GM19099 (cell line): ENCODE data around the gene PTPN9.

Experiments
- POLR2A ChIP-seq: IDR thresholded peaks from 3 replicates; pipeline ENCODE4 v1.6.1; 2011; ENCODE audit warnings: low read depth; ENCODE audit not compliant: insufficient read length; ENCODE audit errors: extremely low read depth

PTPN9 gene

DNA sequence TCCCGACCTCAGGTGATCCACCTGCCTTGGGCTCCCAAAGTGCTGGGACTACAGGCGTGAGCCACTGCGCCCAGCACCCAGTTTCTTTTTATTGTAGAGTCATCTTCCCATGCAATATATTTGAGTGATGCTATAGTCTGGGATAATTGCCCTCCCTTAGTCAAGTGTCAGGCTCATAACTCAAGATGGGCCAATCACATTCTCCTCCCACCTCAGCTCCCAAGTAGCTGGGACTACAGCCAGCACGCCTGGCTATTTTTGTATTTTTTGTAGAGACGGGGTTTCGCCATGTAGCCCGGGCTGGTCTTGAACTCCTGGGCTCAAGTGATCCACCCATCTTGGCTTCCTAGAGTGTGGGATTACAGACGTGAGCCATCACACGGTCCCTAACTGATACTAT, 15.2 kb upstream of the PTPN9 start:
- TF ChIP-seq POLR2A, result no peak

DNA sequence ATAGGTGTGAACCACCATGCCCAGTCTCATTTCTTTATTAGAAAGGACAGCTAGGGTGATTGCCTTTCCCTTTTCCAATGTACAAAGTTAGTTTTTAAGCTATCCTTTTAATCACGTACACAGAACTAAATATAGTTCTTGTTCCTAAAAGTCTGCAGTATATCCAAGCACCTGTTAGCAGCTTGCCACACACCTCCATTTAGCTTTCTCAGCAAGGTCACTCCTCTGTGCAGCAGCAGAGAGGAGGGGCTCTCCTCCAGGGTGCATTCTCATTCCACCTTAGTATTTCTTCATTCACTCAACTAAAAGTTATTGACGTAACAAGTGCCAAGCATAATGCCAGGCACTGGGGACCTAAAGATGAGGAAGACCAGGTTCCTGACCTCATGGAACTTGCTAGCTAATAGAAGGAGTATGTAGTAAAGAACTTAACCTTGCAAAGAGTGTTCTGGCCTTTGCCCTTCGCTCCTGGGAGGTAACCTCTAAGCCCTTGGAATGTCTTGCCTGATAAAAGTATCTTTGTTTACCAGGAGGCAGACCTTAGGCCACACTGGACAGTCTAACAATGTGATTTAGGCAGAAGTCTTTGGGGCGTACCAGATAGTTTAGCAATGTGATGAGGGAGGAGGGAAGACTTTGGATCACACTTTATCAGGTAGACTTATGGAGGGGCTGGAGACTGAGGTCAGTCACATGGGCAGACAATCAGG, 12.7 kb upstream of the PTPN9 start:
- TF ChIP-seq POLR2A, result no peak

DNA sequence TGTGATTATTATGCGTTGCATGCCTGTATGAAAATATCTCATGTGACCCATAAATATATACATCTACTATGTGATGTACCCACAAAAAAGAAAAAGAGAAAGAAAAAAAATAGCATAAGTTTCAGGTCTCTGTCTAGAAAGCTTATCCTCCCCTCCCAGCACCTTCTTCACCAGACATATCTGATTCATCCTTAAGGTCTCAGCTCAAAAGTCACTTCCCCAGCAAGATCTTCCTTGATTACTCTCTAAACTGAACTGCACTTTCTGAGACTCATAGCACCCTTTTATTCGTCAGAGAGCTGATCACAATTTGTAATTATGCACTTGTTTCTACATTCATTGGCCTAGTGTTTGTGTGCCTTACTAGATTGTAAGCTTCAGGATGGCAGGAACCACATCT, 11.1 kb upstream of the PTPN9 start:
- no peak for TF ChIP-seq POLR2A

DNA sequence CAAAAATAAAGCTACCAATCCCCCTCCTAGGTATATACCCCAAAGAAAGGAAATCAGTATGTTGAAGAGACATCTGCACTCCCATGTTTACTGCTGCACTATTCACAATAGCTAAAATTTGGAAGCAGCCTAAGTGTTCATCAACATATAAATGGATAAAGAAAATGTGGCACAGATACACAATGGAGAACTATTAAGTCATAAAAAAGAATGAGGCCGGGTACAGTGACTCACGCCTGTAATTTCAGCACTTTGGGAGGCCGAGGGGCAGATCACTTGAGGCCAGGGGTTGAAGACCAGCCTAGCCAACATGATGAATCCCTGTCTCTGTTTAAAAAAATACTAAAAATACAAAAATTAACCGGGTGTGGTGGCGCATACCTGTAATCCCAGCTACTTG, 10.0 kb upstream of the PTPN9 start:
- no peak for TF ChIP-seq POLR2A

DNA sequence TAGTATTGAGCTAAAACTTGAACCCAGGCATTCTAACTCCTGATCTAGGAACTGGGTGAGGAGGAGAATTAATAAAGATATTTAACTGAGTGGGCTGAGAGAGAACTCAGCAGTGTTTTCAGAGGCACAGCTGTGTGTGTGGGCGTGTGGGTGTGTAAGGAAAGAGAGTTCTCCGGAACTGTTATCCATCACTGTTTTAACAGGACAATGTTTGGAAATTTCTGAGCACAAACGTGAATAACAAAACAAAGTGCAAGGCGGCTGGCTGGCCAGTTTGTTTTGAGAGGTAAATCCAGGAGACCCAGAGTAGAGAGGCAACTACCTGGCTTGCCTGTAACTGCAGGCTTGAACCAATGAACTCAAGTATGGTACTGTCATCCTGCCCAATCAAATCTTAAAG, 5.0 kb upstream of the PTPN9 start:
- TF ChIP-seq POLR2A, result no peak

DNA sequence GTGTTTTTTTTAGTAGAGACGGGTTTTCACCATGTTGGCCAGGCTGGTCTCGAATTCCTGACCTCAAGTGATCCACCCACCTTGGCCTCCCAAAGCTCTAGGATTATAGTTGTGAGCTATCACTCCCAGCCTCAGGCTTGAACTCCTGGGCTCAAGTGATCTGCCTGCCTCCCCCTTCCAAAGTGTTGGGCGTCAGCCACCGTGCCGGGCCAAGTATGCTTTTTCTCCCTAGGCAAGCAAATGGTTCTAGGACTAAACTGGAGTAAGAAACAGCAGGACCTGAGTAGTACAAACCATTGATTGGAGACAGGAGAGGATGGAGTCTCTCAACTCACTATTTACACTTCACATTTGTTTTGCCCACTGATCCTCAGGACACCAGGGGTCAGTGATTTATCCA, 4.6 kb upstream of the PTPN9 start:
- TF ChIP-seq POLR2A, result no peak

DNA sequence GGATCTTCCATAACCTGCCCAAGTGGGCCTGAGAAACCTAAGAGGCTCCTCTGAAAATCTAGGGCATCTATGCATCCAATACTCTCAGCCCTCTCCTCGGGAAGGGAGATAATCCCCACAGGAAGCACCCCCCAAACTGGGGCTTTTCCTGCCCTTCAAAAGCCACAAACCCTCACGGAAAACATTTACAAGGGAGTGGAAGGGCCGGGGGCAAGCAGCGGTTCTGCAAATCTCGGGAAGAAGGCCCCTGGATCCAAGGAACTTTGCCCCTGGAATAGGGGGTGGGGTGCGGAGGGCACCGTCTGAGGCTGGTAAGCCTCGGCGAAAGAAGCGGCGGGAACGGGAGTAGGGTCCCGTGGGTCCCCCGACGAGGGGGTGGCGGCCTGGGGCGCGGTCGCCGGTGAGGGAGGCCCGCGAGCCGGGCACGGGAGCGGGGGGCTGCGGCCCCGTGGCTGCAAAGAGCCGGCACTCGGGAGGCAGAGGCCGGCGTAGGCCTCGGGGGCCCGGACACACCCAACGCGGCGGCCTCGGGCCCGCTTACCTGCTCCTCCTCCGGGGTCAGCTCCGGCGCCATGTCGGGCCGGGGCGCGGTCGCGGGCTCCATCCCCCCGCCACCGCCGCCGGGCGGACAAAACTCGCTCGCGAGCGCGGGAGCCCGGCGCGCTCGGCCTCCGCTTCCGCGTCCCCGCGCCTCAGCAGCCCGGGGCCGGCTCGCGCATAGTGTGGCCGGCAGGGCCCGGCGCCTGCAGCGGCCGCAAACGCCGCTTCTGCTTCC, 755 bp downstream of the PTPN9 start:
- TF ChIP-seq POLR2A, result peak; percentile 33

DNA sequence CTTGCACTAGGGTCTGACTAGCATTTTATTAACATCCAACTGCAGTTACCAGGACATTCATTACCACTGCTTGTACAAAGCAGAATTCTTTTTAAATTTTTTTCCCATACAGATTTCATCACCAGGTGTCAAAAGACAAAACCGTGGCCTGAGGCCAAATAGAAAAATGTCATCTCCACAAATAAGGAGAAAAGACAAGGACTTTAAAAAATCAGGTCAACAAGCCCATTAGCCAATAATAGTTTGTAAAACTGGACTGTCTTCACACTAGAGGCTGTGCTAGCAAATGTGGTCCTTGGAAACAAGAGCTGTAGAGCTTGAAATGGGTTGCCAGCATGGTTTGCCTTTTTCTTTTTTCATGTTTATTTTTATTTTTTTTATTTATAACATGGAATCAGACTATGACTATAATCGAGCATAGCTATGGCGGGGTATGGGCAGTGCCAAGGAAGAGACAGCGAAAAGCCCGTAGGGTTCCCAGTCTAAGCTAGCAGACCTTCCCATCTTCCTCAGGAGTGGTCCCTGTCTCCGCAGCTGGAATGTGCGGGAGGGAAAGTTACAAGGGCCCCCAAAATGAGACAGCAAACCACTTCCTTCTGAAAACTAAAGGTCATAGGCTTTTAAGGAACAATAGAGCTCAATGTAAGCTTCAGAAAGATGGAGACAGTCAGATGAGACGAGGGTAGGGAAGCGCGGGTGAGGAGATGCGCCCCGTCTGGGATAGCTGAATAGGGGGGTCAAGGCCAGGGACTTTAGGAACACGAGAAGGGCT, 1.5 kb downstream of the PTPN9 start:
- peak; percentile 20 for TF ChIP-seq POLR2A

DNA sequence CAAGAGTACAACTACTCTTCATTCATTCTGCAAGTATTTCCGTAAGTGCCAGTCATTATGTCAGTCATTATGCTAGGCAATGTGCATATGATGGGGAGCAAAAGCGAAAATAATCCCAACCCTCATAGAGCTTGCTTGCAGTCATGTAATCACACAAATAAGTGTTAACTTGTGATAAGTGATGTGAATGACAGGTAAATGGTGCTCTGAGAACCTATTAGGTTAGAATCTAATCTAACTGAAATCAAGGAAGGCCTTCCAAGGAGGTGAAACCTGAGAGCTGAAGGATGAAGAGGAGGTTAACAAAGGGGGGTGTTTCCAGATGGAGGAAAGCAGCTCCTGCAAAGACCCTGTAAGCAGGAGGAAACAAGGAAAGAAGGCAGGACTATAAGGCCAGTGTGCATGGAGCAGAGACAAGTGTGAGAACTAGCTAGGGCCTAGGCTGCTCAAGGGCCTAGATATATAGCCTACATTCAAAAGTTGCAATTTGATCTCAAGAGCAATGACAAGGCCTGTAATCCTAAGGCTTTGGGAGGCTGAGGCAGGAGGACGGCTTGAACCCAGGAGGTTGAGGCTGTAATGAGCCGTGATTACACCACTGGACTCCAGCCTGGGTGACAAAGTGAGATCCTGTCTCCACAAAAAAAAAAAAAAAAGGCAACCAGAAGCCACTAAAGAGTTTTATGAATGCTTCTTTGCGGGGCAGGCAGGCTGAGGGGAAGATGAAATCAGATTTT, 5.3 kb downstream of the PTPN9 start:
- TF ChIP-seq POLR2A, result no peak

DNA sequence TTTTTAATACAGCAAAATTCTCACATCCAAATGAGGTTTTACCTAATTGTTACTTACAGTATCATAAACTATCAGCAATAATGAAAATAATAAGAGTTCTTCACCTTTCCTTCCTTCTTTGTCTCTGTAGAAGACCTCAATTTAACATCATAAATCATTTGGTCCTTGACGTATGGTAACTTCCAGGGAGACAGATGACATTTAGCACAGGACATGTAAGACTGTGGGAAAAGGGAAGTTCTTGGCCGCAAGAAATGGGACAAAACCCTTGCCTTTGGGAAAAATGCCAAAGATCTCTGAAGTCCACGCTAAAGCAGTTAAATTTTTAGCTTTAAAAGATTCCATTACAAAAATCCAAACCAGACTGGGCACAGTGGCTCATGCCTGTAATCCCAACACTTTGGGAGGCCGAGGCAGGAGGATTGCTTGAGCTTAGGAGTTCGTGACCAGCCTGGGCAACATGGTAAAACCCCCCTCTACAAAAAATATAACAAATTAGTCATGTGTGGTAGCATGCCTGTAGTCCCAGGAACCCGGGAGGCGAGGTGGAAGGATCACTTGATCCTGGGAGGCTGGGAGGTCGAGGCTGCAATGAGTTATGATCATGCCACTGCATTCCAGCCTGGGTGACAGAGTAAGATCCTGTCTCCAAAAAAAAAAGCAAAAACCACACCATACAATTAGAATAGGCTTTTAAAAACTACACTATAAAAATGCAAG, 8.8 kb downstream of the PTPN9 start:
- TF ChIP-seq POLR2A, result no peak

DNA sequence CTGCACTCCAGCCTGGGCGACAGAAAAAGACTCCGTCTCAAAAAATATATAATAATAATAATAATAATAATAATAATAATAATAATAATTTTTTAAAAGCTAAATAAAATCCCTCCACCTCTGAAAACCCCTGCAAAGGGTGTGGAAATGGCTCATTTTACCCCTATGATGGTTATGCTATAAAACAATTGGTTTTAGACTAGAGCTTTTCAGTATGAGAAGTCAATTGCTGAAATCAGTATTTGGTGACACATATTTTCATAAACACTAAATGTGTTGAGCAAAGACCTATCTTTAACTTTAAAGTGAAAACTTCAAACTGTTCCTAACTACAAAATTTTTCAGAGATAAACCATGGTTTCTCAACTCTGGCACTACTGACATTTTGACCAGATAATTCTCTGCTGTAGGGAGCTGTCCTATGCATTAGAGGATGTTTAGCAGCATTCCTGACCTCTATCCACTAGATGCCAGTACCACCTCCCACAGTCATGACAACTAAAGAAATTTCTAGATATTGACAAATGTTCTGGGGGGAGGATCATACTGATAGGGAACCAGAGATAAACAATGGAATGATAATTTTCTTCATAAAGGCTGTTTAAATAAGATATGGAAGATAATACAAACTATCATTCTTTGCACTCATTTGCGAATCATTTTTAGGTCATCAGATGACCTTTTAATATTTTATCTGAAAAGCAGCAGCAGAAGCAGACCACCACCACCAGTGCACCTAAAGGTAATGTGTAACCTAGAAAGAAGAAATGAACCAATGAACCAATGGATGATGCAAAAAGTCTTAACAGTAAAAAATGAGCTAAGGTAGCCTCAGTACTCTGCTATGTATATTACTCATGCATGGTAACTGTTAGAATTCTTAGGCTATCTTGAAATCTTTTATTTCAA, 13.8 kb downstream of the PTPN9 start:
- no peak for TF ChIP-seq POLR2A

DNA sequence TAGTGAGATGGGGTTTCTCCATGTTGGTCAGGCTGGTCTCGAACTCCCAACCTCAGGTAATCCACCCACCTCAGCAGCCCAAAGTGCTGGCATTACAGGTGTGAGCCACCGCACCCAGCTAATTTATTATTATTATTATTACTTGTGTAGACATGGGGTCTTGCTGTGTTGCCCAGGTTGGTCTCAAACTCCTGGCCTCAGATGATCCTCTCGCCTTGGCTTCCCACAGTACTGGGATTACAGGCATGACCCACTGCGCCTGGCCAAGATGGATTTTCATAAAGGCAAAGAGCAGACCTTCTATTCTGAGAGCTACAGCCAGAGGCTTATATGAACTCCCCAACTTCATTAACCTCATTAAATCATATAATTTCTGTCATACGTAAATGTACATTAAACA, 17.2 kb downstream of the PTPN9 start:
- no peak for TF ChIP-seq POLR2A

DNA sequence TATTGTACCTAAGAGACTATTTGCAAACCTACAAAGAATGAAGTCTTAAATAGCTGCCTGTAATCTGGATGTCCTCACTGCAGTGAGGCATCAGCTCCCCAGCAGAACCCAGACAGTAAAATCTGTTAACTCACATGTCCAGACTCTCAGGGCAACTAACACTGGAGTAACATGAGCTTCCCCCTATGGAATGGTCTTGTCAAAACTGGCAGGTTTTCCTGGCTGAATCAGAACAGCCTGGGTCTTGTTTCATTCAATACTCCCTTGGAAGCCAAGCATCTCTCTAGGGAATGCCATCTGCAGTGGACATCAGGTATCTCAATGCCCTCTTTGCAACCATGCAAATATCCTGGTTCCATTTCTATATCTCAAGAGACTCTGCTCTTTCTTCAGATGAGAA, 24.4 kb downstream of the PTPN9 start:
- no peak for TF ChIP-seq POLR2A

DNA sequence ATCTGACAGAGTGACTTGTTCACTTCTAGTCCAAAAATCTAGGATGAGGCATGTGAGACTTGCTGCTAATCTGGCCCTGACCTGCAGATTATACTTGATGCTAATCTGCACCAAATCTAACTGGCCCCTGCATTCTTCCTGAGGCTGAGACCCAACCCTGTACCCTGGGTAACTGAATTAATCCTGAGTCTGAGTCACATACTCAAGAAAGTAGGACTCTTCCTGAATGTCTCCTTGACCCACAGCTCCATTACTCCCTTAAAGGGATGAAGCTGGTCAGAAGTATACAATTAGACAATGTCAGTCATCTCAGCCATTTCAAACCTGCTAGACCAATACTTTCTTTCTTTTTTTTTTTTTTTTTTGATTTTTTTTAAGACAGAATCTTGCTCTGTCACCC, 25.5 kb downstream of the PTPN9 start:
- no peak for TF ChIP-seq POLR2A

DNA sequence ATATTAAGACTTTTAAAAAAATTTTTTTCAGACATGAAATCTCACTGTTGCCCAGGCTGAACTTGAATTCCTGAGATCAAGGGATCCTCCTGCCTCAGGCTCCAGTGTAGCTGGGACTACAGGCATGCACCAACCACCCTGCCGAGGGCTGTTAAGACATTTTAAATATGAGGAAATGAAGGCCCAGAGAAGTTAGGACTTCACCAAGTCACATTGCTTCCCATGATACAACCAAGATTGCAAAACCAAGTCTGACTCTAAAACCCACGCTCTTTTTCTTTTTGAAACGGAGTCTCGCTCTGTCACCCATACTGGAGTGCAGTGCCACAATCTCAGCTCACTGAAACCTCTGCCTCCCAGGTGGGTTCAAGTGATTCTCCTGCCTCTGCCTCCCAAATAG, 28.0 kb downstream of the PTPN9 start:
- no peak for TF ChIP-seq POLR2A
